Colonic mucosa (tissue), 4 donors: Measurements from ENCODE around the gene SNUPN. TPM values are rescaled to one million over a fixed set of nuclear protein-coding genes. Genes with fewer than 3 reads are reported as not detected.

Experiments used
- DNase-seq: peaks from one replicate; pipeline ENCODE4 v3.0.0-alpha.2; 2020
- H3K27ac ChIP-seq: fragments of 200-600 bp; one replicate; pipeline ENCODE4 v1.8.0; 2021
- H3K27me3 ChIP-seq: fragments of 200-600 bp; one replicate; pipeline ENCODE4 v1.8.0; 2021
- H3K36me3 ChIP-seq: fragments of 200-600 bp; one replicate; pipeline ENCODE4 v1.8.0; 2021
- H3K4me1 ChIP-seq: fragments of 200-600 bp; one replicate; pipeline ENCODE4 v1.8.0; 2021; ENCODE audit warnings: mild to moderate bottlenecking
- H3K4me3 ChIP-seq: fragments of 200-600 bp; one replicate; pipeline ENCODE4 v1.8.0; 2021
- H3K9ac ChIP-seq, 2 donors: one replicate each; pipeline ENCODE4 v1.7.0; 2013; ENCODE audit warnings: control low read depth in 2 of 2, low read depth in 2 of 2, low read length in 2 of 2
- H3K9me3 ChIP-seq: fragments of 200-600 bp; one replicate; pipeline ENCODE4 v1.8.0; 2021
- CTCF ChIP-seq: fragments of 200-600 bp; IDR thresholded peaks from one replicate; pipeline ENCODE4 v1.8.0; 2022; ENCODE audit warnings: antibody characterized with exemption, mild to moderate bottlenecking
- intact Hi-C: fragments of 100-400 bp; cut with DNase I; formaldehyde crosslinking; loops from one replicate; pipeline ENCODE4 v1.14.1; 2022
- total RNA-seq, 2 donors: library from RNA; stranded (reverse); fragmentation: NEBNext Ultra II Directional in 1 of 2; extraction: Animal tissue kit (Norgen Biotek cat#: 25700) in 1 of 2; gene quantifications; one replicate each; pipeline ENCODE4 v1.2.1, GENCODE V29; 2021
- donor health status: healthy.
- donor health status: DM: no; HTN: no; CAD: no.
- donor health status: DM: no; HTN: no; CAD: no.

SNUPN gene
- total RNA-seq, 2 donors from 2014 or later = 19.1 to 20.7 TPM

GRCh38 chr15:75553659-75554058 is 71.9 kb downstream of the SNUPN start:
- TF ChIP-seq CTCF = no peak
- H3K27me3 ChIP-seq = no peaks in the 10 kb centered on the region
- DNase-seq = no peak
- H3K27ac ChIP-seq = no peak overlapping the region
- H3K4me1 ChIP-seq = no peaks in the 10 kb centered on the region
- no peak overlapping the region for H3K9ac ChIP-seq
- H3K4me3 ChIP-seq = no peak overlapping the region
- no peaks in the 10 kb centered on the region for H3K36me3 ChIP-seq
- H3K9me3 ChIP-seq = no peaks in the 10 kb centered on the region
- intact Hi-C loops = no loop called here

DNA sequence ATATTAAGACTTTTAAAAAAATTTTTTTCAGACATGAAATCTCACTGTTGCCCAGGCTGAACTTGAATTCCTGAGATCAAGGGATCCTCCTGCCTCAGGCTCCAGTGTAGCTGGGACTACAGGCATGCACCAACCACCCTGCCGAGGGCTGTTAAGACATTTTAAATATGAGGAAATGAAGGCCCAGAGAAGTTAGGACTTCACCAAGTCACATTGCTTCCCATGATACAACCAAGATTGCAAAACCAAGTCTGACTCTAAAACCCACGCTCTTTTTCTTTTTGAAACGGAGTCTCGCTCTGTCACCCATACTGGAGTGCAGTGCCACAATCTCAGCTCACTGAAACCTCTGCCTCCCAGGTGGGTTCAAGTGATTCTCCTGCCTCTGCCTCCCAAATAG is 74.4 kb downstream of the SNUPN start:
- Histone ChIP-seq H3K4me3 (no peak overlapping the region), H3K27ac (no peak overlapping the region), H3K36me3 (no peaks in the 10 kb centered on the region), H3K9ac (no peak overlapping the region), H3K9me3 (no peaks in the 10 kb centered on the region), H3K27me3 (no peaks in the 10 kb centered on the region), H3K4me1 (no peaks in the 10 kb centered on the region)
- no peak for DNase-seq
- intact Hi-C loops = no loop called here
- no peak for TF ChIP-seq CTCF

Other genes starting within 250 kb of the SNUPN start
- gene SIN3A, start 174.0 kb downstream of the SNUPN start, total RNA-seq = 10 to 100 TPM; 51.4 to 54.3 TPM
- 10 to 100 TPM; 31.1 to 32.3 TPM for gene PTPN9, start 46.4 kb downstream of the SNUPN start, total RNA-seq
- 10 to 100 TPM; 55.3 to 94.6 TPM for gene IMP3, start 14.5 kb upstream of the SNUPN start, total RNA-seq
- gene SNX33, start 22.2 kb upstream of the SNUPN start, total RNA-seq = 10 to 100 TPM; 26.2 to 28.1 TPM
- 10 to 100 TPM in 1 of 2 donors, 1 to 10 TPM in 1; 2.1 to 12.7 TPM for gene CSPG4, start 87.1 kb upstream of the SNUPN start, total RNA-seq
- gene UBE2Q2, start 217.7 kb upstream of the SNUPN start, total RNA-seq = 10 to 100 TPM; 16.6 to 25.1 TPM